Posterior vena cava (tissue), 2 donors: ENCODE results near the gene COL27A1. TPM values are rescaled to one million over a fixed set of nuclear protein-coding genes. Genes with fewer than 3 reads are reported as not detected.
"Not testable (repeated sequence)": the region's sequence is repeated elsewhere in the genome, so short reads cannot be mapped to it uniquely, and the experiment has no call there.

Source experiments
- DNase-seq: peaks from one replicate; pipeline ENCODE4 v3.0.0-alpha.2; 2020; ENCODE audit warnings: low spot score
- intact Hi-C, 2 donors: fragments of 100-400 bp; cut with DNase I; formaldehyde crosslinking; loops; one replicate each; pipeline versions ENCODE4 v1.14.1 to v1.14.2; 2022 to 2023
- total RNA-seq, 2 donors: library from RNA; stranded (reverse); fragmentation: NEBNext Ultra II Directional; extraction: Animal tissue kit (Norgen Biotek cat#: 25700); gene quantifications; one replicate each; pipeline ENCODE4 v1.2.1, GENCODE V29; 2021
- donor health status: DM: yes; HTN: yes; CAD: no.
- donor health status: DM: yes; HTN: yes; CAD: no.

Gene COL27A1
- total RNA-seq, 2 donors from 2014 or later, result 6.7 to 8.1 TPM

- DNase-seq, result no peak
- intact Hi-C loops, result loop anchor here in 1 of 2 donors (5.0 kb wide), 1 partner anchor 807 kb away; no protein-coding TSS in a partner anchor
Observed at GRCh38 chr9:114189823-114190562, 34.7 kb downstream of the COL27A1 start.

- intact Hi-C loops, result no loop called here
- DNase-seq, result no peak
Observed at GRCh38 chr9:114190563-114190905, 35.2 kb downstream of the COL27A1 start.

GRCh38 chr9:114191402-114191801, 36.1 kb downstream of the COL27A1 start:
- intact Hi-C loops, result not testable (repeated sequence)

GRCh38 chr9:114192539-114192938, 37.2 kb downstream of the COL27A1 start:
- intact Hi-C loops, result no loop called here
- no peak for DNase-seq

More at GRCh38 chr9:114191402-114191801, 36.1 kb downstream of the COL27A1 start:
- DNase-seq, result not testable (repeated sequence)

- DNase-seq, result no peak
- intact Hi-C loops, result no loop called here
Observed at GRCh38 chr9:114193090-114193489, 37.8 kb downstream of the COL27A1 start.

- intact Hi-C loops, result no loop called here
Observed at GRCh38 chr9:114196117-114196516, 40.8 kb downstream of the COL27A1 start.

GRCh38 chr9:114196979-114197622, 41.8 kb downstream of the COL27A1 start:
- intact Hi-C loops, result no loop called here
- no peak for DNase-seq

More at GRCh38 chr9:114196117-114196516, 40.8 kb downstream of the COL27A1 start:
- no peak for DNase-seq

- no peak for DNase-seq
- intact Hi-C loops, result no loop called here
Observed at GRCh38 chr9:114198249-114199040, 43.1 kb downstream of the COL27A1 start.

- intact Hi-C loops, result no loop called here
- DNase-seq, result no peak
Observed at GRCh38 chr9:114200721-114201300, 45.5 kb downstream of the COL27A1 start.

- intact Hi-C loops, result no loop called here
- DNase-seq, result no peak
Observed at GRCh38 chr9:114202396-114202795, 47.1 kb downstream of the COL27A1 start.

- no peak for DNase-seq
- intact Hi-C loops, result no loop called here
Observed at GRCh38 chr9:114202849-114203248, 47.5 kb downstream of the COL27A1 start.

GRCh38 chr9:114203410-114204140, 48.2 kb downstream of the COL27A1 start:
- no peak for DNase-seq
- intact Hi-C loops, result no loop called here

- DNase-seq, result no peak
- intact Hi-C loops, result no loop called here
Observed at GRCh38 chr9:114204265-114204664, 48.9 kb downstream of the COL27A1 start.

GRCh38 chr9:114205171-114206015, 50.1 kb downstream of the COL27A1 start:
- intact Hi-C loops, result loop anchor here in 1 of 2 donors (1.0 kb wide), 1 partner anchor 34 kb away; no protein-coding TSS in a partner anchor
- no peak for DNase-seq

- intact Hi-C loops, result no loop called here
- DNase-seq, result no peak
Observed at GRCh38 chr9:114206221-114206789, 51.0 kb downstream of the COL27A1 start.

GRCh38 chr9:114207034-114207810, 51.9 kb downstream of the COL27A1 start:
- no peak for DNase-seq
- intact Hi-C loops, result no loop called here

GRCh38 chr9:114207845-114208244, 52.5 kb downstream of the COL27A1 start:
- intact Hi-C loops, result no loop called here
- DNase-seq, result no peak
